Activated CD8-positive, alpha-beta T cell treated with anti-CD3 and anti-CD28 coated beads, Interleukin-2, amount 10 ng/mL, durations not matched to agents 7 days and 5 days (primary cell): Measurements from ENCODE around the gene SMAD5. TPM values are rescaled to one million over a fixed set of nuclear protein-coding genes. Genes with fewer than 3 reads are reported as not detected.

Experiments used
- total RNA-seq, 2 experiments: library from RNA; stranded (reverse); gene quantifications; one replicate each; pipeline ENCODE4 v1.2.3, GENCODE V29; 2021

The SMAD5 gene
- total RNA-seq, 2 experiments from 2014 or later: 19.0 to 19.5 TPM

Other genes with a start within 250 kb of the SMAD5 start
- gene IL9, start 237.0 kb upstream of the SMAD5 start, total RNA-seq: not detected
- not detected for gene LECT2, start 177.9 kb upstream of the SMAD5 start, total RNA-seq
- gene TGFBI, start 103.9 kb upstream of the SMAD5 start, total RNA-seq: not detected
- gene SMIM32, start 60.3 kb downstream of the SMAD5 start, total RNA-seq: not detected
- gene TRPC7, start 232.7 kb downstream of the SMAD5 start, total RNA-seq: not detected